ENCODE measurements around the gene UBN1.
A peak's percentile ranks its signal among the peaks of the same experiment; 100 is the strongest.

The UBN1 gene, protein sequence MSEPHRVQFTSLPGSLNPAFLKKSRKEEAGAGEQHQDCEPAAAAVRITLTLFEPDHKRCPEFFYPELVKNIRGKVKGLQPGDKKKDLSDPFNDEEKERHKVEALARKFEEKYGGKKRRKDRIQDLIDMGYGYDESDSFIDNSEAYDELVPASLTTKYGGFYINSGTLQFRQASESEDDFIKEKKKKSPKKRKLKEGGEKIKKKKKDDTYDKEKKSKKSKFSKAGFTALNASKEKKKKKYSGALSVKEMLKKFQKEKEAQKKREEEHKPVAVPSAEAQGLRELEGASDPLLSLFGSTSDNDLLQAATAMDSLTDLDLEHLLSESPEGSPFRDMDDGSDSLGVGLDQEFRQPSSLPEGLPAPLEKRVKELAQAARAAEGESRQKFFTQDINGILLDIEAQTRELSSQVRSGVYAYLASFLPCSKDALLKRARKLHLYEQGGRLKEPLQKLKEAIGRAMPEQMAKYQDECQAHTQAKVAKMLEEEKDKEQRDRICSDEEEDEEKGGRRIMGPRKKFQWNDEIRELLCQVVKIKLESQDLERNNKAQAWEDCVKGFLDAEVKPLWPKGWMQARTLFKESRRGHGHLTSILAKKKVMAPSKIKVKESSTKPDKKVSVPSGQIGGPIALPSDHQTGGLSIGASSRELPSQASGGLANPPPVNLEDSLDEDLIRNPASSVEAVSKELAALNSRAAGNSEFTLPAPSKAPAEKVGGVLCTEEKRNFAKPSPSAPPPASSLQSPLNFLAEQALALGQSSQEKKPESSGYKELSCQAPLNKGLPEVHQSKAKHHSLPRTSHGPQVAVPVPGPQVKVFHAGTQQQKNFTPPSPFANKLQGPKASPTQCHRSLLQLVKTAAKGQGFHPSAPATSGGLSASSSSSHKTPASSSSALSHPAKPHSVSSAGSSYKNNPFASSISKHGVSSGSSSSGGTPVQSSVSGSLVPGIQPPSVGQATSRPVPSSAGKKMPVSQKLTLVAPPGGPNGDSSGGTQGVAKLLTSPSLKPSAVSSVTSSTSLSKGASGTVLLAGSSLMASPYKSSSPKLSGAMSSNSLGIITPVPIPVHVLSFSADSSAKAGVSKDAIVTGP (N-terminal part only)

GRCh38 chr16:4846901-4847773 is at the start of gene UBN1, which contains the start of gene GLYR1:
TSS of gene UBN1 (plus strand) at chr16:4847481. CDS start at chr16:4852918, 5,437 bp downstream.
TSS of gene GLYR1 (minus strand) at chr16:4847288. CDS start at chr16:4847265, 23 bp downstream.
- DNase-seq (ENCODE audit: low read depth): peak; percentile 99

DNA sequence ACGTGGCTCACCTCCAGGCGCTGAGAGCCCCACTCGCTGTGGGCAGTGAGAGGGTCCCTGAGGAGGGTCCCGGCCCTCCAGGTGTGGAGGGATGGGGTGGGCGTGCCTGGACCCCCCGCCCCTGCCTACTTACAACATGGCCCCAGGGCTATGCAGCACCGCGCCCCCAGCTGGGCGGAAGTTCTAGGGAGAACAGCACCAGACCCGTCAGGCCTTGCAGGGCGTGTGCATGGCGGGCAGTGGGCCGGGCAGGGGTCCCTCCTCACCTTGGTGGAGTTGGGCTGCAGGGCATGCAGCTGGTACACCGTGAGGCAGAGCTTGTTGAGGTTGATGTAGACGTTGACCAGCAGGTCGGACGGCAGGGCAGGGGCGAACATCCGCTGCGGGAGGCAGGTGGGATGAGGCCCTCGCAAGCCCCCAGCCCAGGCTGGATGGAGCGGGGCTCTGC is 49.5 kb upstream of the UBN1 start:
- no peak for DNase-seq (ENCODE audit: low read depth)

- DNase-seq (ENCODE audit: low read depth): no peak
Measured at GRCh38 chr16:4798456-4798855, 48.8 kb upstream of the UBN1 start.

DNA sequence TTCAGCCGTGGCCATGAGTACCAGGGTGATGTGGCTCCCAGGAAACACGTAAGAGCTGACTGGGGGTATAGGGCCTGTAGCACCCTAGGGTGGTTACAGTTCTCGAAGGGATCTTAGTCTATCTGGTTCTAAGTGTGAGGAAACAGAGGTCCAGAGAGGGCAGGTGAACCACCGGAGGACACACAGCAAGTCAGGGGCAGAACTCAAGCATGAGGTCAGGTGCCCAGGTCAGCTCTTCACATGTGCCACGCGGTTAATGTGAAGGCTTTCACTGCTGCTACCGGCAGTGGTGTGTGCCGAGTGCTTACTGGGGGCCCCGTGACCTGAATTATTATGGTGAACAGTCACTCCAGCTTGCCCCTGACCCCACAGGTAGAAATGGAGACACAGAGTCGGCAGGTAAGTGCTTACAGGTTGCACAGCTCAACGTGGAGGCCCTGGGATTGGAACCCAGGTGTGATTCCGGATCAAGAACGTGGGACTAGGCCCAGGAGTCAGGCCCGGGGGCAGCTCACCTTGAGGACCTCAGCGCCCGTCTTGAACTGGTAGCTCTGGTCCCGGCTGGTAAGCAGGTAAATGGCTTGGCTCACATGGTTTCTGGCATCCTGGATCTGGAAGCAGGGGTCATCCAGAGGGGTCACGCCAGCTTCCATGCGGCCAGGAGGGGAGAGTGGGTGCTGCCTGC is 48.0 kb upstream of the UBN1 start:
- DNase-seq (ENCODE audit: low read depth): no peak

DNA sequence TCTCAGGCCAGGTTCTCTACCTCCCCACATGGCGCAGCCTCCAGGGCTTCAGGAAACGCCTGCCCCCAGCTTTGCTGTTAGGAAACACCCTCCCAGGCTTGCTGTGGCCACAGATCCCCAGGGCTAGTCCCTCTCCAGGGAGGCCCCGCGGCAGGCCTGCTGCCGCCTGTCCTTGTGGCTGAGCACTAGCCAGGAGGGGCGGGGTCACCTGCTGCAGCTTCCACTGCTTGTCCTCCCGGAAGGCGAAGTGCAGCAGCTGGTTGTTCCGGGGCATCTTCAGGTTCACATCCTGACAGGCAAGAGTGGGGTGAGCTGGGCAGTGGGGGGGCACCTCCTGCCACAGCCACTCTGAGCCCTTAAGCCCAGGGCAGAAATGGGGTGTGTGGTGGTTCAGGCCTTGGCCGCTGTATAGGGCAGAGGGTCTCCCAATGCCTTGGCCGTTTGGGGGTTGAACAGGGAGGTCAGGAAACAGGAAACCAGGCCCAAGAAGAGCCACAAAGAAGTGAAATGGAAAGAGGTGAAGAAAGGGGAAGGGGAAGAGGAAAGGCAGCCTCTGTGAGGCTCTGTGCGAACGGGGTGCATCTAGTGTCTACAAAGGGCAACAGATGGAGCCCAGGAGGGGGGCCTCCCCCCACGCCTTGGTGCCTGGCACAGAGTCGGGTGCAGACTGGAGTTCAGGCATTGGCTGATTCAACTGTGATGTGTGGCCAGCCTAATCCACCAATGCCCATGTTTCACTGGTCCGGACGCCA is 46.8 kb upstream of the UBN1 start:
- DNase-seq (ENCODE audit: low read depth): no peak

DNA sequence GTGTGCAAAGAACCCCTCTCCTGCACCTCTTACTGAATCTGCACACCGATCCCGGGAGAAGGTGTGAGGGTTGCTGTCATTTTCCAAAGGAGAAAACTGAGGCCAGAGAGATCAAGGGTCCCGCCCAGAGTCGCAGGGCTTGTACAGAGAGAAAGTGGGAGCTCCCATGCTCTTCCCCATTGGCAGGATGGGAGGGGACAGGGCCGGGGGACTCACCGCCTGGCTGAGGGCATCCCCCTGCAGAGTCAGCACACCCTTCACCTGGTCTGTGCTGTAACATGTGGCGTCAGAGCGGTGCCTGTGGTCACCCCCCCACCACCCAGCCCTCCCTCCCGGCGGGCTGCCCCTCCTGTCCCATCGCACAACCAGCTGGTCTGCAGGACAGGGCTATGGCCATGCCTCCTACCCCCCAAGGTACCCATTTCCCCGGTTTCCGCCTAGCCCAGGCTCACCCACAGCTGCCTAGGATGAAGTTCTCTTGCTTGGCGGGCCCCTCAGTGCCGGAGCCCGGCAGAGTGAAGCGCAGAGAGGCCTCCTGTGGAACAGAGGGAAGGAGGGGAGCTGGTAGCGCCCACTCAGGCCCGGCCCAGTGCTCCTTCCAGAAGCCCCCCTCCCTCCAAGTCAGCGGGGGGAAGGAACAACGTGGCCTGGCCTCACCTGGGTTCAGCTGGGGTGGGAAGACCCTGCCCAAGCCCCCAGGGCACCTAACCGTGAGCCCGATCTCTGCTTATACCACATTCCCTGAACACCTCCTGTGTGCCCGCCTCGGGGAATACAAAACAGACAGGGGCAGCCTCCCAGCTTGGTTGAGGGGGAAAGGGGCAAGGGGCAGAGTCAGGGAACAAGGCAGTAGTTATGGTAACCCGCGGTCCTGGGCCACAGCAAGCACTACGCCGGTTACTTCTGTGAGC is 46.0 kb upstream of the UBN1 start:
- no peak for DNase-seq (ENCODE audit: low read depth)

- peak; percentile 42 for DNase-seq (ENCODE audit: low read depth)
Measured at GRCh38 chr16:4801962-4802658, 45.2 kb upstream of the UBN1 start, which contains the start of gene ROGDI. TSS of gene ROGDI (minus strand) at chr16:4802633. CDS start at chr16:4802571, 62 bp downstream.

DNA sequence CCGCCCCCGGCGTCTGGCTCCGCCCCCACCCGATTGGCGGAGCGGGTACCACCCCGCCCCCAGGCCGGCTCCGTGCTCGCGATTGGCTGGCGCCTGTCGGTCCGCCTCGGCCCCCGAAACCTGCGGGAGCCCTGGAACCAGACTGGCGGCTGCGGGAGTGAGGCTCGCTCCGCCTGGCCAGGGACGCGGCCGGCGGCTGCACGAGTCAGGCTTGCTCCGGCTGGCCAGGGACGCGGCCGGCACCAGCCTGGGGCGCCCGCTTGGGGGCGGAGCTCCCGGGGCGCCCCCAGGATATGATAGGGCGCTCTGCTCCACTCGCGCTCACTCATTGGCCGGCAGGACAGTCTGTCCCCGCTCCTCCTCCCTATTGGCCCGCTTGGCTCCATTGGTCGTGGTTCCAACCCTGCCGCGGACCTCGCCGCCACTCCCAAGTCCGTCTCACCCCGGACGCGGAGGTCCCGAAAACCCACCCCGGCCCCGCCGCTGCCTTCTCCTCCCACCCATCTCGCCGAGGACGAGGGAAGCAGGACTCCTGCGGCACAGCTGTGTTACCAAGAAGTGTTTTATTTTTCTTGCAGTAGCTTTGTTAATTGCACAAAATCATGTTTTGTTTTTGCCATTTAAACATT is 44.5 kb upstream of the UBN1 start:
- peak; percentile 72 for DNase-seq (ENCODE audit: low read depth)

- DNase-seq (ENCODE audit: low read depth): no peak
Measured at GRCh38 chr16:4803401-4803844, 43.9 kb upstream of the UBN1 start.

GRCh38 chr16:4803898-4804762 is 43.2 kb upstream of the UBN1 start:
- no peak for DNase-seq (ENCODE audit: low read depth)

DNA sequence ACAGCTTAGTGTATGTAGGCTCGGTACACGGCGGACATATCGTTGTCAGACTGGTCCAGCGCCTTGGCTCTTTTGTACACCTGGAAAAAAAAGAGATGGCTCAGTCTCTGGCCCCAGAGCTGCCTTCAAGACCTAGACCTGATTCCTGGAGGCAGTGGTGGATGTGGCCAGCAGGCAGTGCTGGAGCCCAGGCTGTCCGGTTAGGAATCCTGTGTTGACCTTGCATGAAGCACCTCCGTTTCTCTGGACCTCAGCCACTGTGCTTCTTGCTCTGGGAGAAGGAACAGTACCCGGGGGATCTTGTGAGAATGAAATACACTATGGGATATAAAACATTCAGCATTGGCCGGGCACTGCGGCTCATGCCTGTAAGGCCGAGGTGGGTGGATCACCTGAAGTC is 42.0 kb upstream of the UBN1 start:
- no peak for DNase-seq (ENCODE audit: low read depth)

GRCh38 chr16:4806280-4806679 is 41.0 kb upstream of the UBN1 start:
- no peak for DNase-seq (ENCODE audit: low read depth)

GRCh38 chr16:4811242-4811641 is 36.0 kb upstream of the UBN1 start:
- no peak for DNase-seq (ENCODE audit: low read depth)

DNA sequence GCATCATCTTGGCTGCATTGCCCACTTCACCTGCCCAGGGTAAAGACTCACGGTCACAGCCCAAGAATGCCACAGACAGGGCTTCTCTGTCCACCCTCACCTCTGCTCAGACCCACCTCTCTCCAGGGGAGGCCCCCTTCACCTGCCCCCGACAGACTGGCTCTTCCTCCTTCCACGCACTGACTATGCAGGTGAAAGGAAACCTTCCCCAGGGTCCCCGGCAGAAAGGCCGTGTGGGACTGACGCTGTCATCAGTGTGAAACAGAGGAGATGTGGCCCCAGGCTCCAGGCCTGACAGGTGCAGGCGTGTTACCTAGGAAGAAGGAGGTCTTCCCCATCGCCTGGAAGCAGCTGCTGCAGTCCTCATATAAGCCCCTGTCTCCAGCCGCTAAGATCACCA is 35.5 kb upstream of the UBN1 start:
- no peak for DNase-seq (ENCODE audit: low read depth)

DNA sequence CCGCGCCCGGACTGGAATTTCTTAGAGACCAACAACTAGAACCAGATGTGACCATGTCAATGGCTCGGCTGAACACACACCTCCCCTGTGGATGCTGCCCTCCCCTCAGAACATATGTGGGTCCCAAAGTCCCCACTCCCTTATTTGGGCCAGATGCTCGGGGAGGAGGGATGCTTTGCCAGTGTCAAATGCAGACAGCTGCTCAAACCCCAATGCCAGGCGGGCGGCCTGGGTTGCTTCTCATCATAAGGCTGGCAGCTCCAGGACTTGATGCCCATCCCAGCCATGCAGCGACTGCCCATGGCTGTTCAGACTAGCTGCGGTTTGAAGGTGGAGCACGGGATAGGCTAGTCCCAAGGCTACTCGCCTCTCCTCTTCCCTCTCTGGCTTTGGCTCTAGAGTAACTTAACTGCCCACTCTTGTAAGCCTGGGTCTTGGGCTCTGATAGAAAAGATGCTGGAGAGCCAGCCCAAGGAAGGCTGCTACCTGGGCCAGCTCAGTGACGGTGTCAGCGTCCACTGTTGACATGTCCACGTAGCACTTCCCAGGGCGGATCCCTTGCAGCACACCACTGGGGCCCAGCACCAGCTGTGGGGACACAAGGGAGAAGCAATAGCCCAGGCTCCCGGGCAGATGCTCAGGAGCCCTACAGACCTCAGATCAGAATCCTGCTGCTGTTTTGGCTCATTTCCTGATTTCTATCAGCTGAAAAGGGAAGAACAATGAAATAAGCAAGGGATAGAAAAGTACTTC is 33.9 kb upstream of the UBN1 start:
- DNase-seq (ENCODE audit: low read depth): no peak

GRCh38 chr16:4814046-4814445 is 33.2 kb upstream of the UBN1 start:
- no peak for DNase-seq (ENCODE audit: low read depth)

Measured in stimulated activated CD8-positive, alpha-beta memory T cell treated with anti-CD3 and anti-CD28 coated beads, Interleukin-15, amount 100 ng/mL, for 24 hours (primary cell).